ENCODE measurements around the gene ZNF385A. TPM values are rescaled to one million over a fixed set of nuclear protein-coding genes. Genes with fewer than 3 reads are reported as not detected.

Gene ZNF385A
- total and polyA plus RNA-seq, 2 experiments from 2014 or later, result 13.4 to 20.0 TPM

DNA sequence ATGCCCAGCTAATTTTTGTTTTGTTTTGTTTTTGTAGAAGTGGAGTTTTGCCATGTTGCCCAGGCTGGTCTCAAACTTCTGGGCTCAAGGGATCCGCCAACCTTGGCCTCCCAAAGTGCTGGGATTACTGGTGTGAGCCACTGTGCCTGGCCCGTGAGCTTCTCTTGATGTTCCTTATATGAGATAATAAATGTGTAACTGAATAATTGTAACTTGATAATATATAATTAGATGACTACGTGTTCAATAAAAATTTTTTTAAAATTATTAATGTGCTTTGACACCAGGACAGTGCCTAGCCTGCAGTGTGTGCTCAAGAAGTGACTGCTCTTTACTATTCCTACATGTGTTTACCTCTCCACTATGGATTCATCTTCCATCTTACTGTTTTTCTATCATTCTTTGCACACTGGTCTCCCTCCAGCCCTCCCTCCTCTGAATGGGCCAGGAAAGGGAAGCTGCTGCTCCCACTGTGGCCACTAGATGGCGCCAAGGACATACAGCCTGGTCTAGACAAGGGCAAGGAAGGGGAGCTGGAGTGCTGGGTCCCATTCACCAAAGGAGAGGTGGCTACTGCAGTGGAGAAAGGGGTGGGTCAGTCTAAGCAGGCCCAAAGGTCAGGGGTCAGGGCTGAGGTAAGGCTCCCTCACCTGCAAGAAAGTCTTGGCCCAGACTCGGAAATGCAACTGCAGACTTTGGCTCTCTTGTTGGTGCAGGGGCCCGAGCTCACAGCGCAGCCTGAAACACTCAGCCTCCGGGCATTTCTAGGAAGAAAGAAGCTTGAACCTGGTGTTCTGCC is 14.7 kb upstream of the ZNF385A start:
- H3K4me1 ChIP-seq (ENCODE audit: low read depth), result no peaks in the 10 kb centered on the region
- no peaks in the 10 kb centered on the region for H3K27me3 ChIP-seq
- peak; percentile 100 for TF ChIP-seq CTCF (IDR thresholded peaks at IDR 0.05; ENCODE audit: low read depth, low read length)
- no peak overlapping the region for H3K4me3 ChIP-seq
- no peak overlapping the region for H3K27ac ChIP-seq
- peaks cover 59% of the 10 kb centered on the region for H3K36me3 ChIP-seq
- no peaks in the 10 kb centered on the region for H3K9me3 ChIP-seq (ENCODE audit: low read depth)
- peak; percentile 85 to 90 for DNase-seq (ENCODE audit: low read depth in 1 of 2, low spot score in 1 of 2)

DNA sequence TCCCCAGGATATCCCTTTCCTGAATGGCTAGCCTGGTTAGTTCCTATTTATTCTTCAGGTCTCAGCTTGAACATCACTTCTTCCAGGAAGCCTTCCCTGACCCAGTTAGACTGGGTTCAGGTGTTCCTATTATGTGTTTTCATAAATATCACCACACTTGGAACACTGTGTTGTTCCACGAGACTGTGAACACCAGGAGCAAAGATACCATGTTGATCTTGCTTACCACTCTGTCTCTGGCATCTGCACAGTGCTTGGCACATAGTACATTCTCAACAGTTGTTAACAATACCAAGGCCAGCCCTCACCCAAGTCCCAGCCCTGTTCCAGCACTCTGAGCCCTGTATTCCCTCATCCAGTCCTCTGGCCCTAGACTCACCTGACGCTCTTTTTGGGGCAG is 13.7 kb upstream of the ZNF385A start:
- TF ChIP-seq CTCF (IDR thresholded peaks at IDR 0.05; ENCODE audit: low read depth, low read length), result no peak
- no peaks in the 10 kb centered on the region for H3K27me3 ChIP-seq
- no peak for DNase-seq (ENCODE audit: low read depth in 1 of 2, low spot score in 1 of 2)
- H3K36me3 ChIP-seq, result peaks cover 49% of the 10 kb centered on the region
- no peak overlapping the region for H3K27ac ChIP-seq
- H3K4me1 ChIP-seq (ENCODE audit: low read depth), result no peaks in the 10 kb centered on the region
- H3K9me3 ChIP-seq (ENCODE audit: low read depth), result no peaks in the 10 kb centered on the region
- no peak overlapping the region for H3K4me3 ChIP-seq

GRCh38 chr12:54397157-54397556 is 12.6 kb upstream of the ZNF385A start:
- Histone ChIP-seq H3K36me3 (peaks cover 46% of the 10 kb centered on the region), H3K27me3 (no peaks in the 10 kb centered on the region), H3K27ac (no peak overlapping the region), H3K4me1 (ENCODE audit: low read depth) (no peaks in the 10 kb centered on the region), H3K4me3 (no peak overlapping the region), H3K9me3 (ENCODE audit: low read depth) (no peaks in the 10 kb centered on the region)
- DNase-seq (ENCODE audit: low read depth in 1 of 2, low spot score in 1 of 2), result no peak
- no peak for TF ChIP-seq CTCF (IDR thresholded peaks at IDR 0.05; ENCODE audit: low read depth, low read length)

DNA sequence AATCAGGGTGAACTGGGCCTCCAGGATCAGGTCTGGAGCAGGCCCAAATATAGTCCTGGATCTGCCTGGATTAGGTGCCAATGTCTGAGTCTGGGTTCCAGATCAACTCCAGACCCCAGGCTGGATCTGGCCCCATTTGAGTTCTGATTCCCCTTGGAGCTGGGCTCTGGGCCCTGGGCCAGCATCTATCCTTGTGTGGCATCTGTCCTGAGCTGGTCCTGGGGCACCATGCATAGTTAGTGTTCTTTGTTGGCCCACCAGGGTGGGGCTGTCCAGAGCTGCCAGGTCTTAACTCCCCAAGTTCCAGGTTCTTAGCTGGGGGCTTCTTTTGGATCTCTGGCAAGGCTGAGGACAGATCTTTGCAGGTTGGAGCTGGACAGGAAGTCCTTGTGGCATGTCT is 11.0 kb upstream of the ZNF385A start:
- Histone ChIP-seq H3K4me3 (no peak overlapping the region), H3K36me3 (peaks cover 33% of the 10 kb centered on the region), H3K27me3 (no peaks in the 10 kb centered on the region), H3K4me1 (ENCODE audit: low read depth) (no peaks in the 10 kb centered on the region), H3K27ac (no peak overlapping the region), H3K9me3 (ENCODE audit: low read depth) (no peaks in the 10 kb centered on the region)
- no peak for TF ChIP-seq CTCF (IDR thresholded peaks at IDR 0.05; ENCODE audit: low read depth, low read length)
- DNase-seq (ENCODE audit: low read depth in 1 of 2, low spot score in 1 of 2), result no peak

GRCh38 chr12:54394986-54395385 is 10.5 kb upstream of the ZNF385A start:
- no peak for DNase-seq (ENCODE audit: low read depth in 1 of 2, low spot score in 1 of 2)
- TF ChIP-seq CTCF (IDR thresholded peaks at IDR 0.05; ENCODE audit: low read depth, low read length), result no peak
- H3K36me3 ChIP-seq, result peaks cover 31% of the 10 kb centered on the region
- H3K4me1 ChIP-seq (ENCODE audit: low read depth), result peaks cover 4% of the 10 kb centered on the region
- no peak overlapping the region for H3K4me3 ChIP-seq
- H3K27ac ChIP-seq, result no peak overlapping the region
- H3K9me3 ChIP-seq (ENCODE audit: low read depth), result no peaks in the 10 kb centered on the region
- no peaks in the 10 kb centered on the region for H3K27me3 ChIP-seq

Data from cardiac muscle cell (in vitro differentiated cells and primary cell).